Vagina (tissue), 2 donors: ENCODE data around the gene KIAA1210. TPM values are rescaled to one million over a fixed set of nuclear protein-coding genes. Genes with fewer than 3 reads are reported as not detected.

Experiments
- DNase-seq, 2 donors: peaks; one replicate each; pipeline ENCODE4 v3.0.0-alpha.2; 2017; ENCODE audit errors: extremely low spot score in 2 of 2
- H3K27ac ChIP-seq: fragments of 200-600 bp; sonication (generic); one replicate; pipeline ENCODE4 v1.5.1; 2019
- H3K27me3 ChIP-seq: fragments of 200-600 bp; sonication (generic); one replicate; pipeline ENCODE4 v1.5.1; 2019
- H3K36me3 ChIP-seq, 2 donors: fragments of 200-600 bp; sonication (generic); one replicate each; pipeline ENCODE4 v1.5.1; 2017 to 2019
- H3K4me1 ChIP-seq: fragments of 200-600 bp; sonication (generic); one replicate; pipeline ENCODE4 v1.5.1; 2019
- H3K4me3 ChIP-seq, 2 donors: fragments of 200-600 bp; sonication (generic); 1 replicate in 1 of 2; 2 replicates in 1 of 2; pipeline ENCODE4 v1.5.1; 2016 to 2019
- H3K9me3 ChIP-seq: fragments of 200-600 bp; sonication (generic); one replicate; pipeline ENCODE4 v1.5.1; 2019
- POLR2A ChIP-seq, 2 donors: fragments of 450-650 bp; IDR thresholded peaks; one replicate each; pipeline ENCODE4 v1.6.1; 2017; ENCODE audit warnings: antibody characterized with exemption in 2 of 2, mild to moderate bottlenecking in 2 of 2, moderate library complexity in 2 of 2
- POLR2AphosphoS5 ChIP-seq, 2 donors: sonication (generic); formaldehyde crosslinking; IDR thresholded peaks; one replicate each; pipeline ENCODE4 v1.9.0; 2017; ENCODE audit warnings: antibody characterized with exemption in 2 of 2, mild to moderate bottlenecking in 2 of 2, low read depth in 1 of 2; ENCODE audit not compliant: insufficient read depth in 1 of 2
- intact Hi-C: fragments of 100-400 bp; cut with DNase I; formaldehyde crosslinking; loops from one replicate; pipeline ENCODE4 v1.15.1; 2023
- total RNA-seq: library from RNA; depleted of rRNA; stranded (reverse); fragments of >200 nt; gene quantifications from one replicate; pipeline ENCODE4 v1.2.3, GENCODE V29; 2016
- TF ChIP-seq, protein P1 (sequence below), 3 experiments: fragments of 450-650 bp in 2 of 3; fragments of 200-600 bp in 1 of 3; sonication (generic) in 1 of 3; IDR thresholded peaks; one replicate each; pipeline ENCODE4 v1.5.1; 2017 to 2019; ENCODE audit warnings: antibody characterized with exemption in 3 of 3, mild to moderate bottlenecking in 2 of 3, moderate library complexity in 2 of 3

Gene KIAA1210
- total RNA-seq, 1 donor from 2014 or later = not detected

DNA sequence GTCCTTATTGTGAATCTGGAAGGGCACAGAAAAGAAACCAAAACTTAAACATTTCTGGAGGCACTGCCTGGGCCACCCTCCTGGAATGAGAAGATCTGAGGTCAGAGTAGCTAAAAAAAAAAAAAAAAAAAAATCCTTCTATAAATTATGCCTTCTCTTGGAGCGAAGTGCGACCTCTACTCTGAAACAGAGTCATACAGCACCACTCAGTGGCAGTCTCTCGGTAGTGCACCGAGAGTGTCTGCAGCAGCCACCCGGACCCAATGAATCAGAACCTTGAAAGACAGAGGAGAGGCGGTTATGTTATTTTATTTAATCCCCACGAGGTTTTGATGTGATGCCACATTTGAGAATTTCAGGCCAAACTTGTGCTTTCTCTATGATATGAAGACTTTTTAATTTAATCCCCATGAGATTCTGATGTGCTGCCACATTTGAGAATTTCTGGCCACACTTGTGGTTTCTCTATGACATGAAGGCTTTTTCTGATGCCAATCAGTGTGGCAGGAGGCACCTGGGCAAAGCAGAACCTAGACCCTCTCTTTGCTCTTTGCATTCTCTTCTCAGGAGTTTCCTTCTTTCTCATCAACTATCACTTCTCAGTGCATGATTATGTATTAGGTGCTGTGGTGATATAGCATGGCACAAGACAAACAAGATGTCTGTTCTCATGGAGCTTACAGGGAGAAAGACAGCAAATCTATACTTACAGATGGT lies 60.4 kb downstream of the KIAA1210 start:
- Histone ChIP-seq H3K27ac (no peak overlapping the region), H3K4me1 (no peaks in the 10 kb centered on the region), H3K9me3 (no peaks in the 10 kb centered on the region), H3K36me3 (no peaks in the 10 kb centered on the region), H3K27me3 (no peaks in the 10 kb centered on the region), H3K4me3 (no peak overlapping the region)
- DNase-seq = no peak
- TF ChIP-seq, protein P1, sequence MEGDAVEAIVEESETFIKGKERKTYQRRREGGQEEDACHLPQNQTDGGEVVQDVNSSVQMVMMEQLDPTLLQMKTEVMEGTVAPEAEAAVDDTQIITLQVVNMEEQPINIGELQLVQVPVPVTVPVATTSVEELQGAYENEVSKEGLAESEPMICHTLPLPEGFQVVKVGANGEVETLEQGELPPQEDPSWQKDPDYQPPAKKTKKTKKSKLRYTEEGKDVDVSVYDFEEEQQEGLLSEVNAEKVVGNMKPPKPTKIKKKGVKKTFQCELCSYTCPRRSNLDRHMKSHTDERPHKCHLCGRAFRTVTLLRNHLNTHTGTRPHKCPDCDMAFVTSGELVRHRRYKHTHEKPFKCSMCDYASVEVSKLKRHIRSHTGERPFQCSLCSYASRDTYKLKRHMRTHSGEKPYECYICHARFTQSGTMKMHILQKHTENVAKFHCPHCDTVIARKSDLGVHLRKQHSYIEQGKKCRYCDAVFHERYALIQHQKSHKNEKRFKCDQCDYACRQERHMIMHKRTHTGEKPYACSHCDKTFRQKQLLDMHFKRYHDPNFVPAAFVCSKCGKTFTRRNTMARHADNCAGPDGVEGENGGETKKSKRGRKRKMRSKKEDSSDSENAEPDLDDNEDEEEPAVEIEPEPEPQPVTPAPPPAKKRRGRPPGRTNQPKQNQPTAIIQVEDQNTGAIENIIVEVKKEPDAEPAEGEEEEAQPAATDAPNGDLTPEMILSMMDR (IDR thresholded peaks at IDR 0.05) = peak; percentile 31 to 40 (median 32)
- TF ChIP-seq POLR2AphosphoS5 (IDR thresholded peaks at IDR 0.05; ENCODE audit: insufficient read depth in 1 of 2, low read depth in 1 of 2) = no peak
- TF ChIP-seq POLR2A (IDR thresholded peaks at IDR 0.05) = no peak
- intact Hi-C loops = no loop called here

DNA sequence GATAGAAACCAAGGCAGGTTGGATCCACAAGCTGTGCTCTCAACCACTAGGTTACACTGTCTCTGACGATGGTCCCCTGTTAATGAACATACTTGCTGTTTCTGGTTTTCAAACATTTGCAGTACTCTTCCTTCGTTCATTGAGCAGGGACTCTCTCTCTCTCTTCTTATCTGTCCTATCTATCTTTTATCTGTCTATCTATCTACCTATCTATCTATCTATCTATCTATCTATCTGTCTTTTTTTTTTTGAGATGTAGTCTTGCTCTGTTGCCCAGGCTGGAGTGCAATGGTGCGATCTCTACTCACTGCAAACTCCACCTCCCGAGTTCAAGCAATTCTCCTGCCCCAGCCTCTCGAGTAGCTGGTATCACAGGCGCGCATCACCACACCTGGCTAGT lies 64.2 kb downstream of the KIAA1210 start:
- Histone ChIP-seq H3K4me1 (no peaks in the 10 kb centered on the region), H3K4me3 (no peak overlapping the region), H3K27ac (no peak overlapping the region), H3K36me3 (no peaks in the 10 kb centered on the region), H3K9me3 (no peaks in the 10 kb centered on the region), H3K27me3 (no peaks in the 10 kb centered on the region)
- no peak for TF ChIP-seq POLR2A (IDR thresholded peaks at IDR 0.05)
- TF ChIP-seq, protein P1 (IDR thresholded peaks at IDR 0.05) = no peak
- no peak for TF ChIP-seq POLR2AphosphoS5 (IDR thresholded peaks at IDR 0.05; ENCODE audit: insufficient read depth in 1 of 2, low read depth in 1 of 2)
- intact Hi-C loops = no loop called here
- no peak for DNase-seq

DNA sequence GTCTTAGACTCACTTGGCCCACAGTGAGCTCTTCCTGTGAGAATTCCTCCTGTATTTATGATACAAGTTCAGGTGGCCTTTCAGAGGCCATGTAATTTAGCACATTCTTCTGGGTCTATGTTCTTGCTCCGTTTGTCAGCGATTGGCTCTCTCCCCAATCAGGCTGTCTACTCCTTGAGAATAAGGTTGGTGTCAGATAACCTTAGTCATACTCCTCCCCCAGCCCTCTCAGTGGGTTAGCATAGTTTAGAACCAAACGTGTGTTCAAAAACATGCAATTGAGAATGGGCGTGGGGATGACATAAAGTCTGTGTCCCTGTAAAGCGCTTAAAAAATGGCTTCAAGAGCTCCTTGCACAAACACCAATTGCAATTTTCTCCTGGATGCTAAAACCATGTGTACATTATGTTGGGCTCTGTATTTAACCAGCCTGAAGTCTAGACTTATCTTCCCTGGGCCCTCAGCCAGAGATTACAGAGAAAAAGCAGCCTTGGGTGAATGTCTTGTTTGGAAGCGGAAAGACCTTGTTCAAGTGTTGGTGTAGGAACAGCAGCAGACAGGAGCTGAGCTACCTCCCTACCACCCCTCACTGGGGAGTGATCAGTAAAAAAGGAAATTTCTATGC lies 64.8 kb downstream of the KIAA1210 start:
- no peak overlapping the region for H3K4me3 ChIP-seq
- no peak for DNase-seq
- no peaks in the 10 kb centered on the region for H3K27me3 ChIP-seq
- no peak overlapping the region for H3K27ac ChIP-seq
- TF ChIP-seq, protein P1 (IDR thresholded peaks at IDR 0.05) = no peak
- TF ChIP-seq POLR2AphosphoS5 (IDR thresholded peaks at IDR 0.05; ENCODE audit: insufficient read depth in 1 of 2, low read depth in 1 of 2) (no peak), POLR2A (IDR thresholded peaks at IDR 0.05) (no peak)
- no peaks in the 10 kb centered on the region for H3K36me3 ChIP-seq
- intact Hi-C loops = no loop called here
- no peaks in the 10 kb centered on the region for H3K4me1 ChIP-seq
- H3K9me3 ChIP-seq = no peaks in the 10 kb centered on the region

DNA sequence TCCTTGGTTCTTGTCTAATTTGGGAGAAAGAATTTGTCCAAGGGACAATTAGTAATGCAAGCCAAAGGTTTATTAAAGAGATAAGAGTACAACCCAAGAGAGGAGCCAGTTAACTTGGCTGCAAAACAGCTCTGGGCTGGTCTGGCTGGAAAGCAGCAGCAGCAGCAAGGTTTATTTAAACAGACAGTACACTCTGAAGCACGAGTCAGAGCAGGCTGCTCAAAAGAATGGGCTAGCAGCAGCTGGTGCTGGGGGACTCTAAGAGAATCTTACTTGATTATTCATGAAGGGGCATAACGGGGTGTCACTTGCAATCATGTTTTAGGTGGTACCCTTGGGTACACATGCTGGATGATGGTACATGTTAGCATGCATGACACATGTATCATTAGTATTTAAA lies 71.9 kb downstream of the KIAA1210 start:
- DNase-seq = no peak
- TF ChIP-seq POLR2AphosphoS5 (IDR thresholded peaks at IDR 0.05; ENCODE audit: insufficient read depth in 1 of 2, low read depth in 1 of 2) (no peak), POLR2A (IDR thresholded peaks at IDR 0.05) (no peak)
- TF ChIP-seq, protein P1 (IDR thresholded peaks at IDR 0.05) = no peak
- Histone ChIP-seq H3K36me3 (no peaks in the 10 kb centered on the region), H3K4me3 (no peak overlapping the region), H3K9me3 (no peaks in the 10 kb centered on the region), H3K27ac (no peak overlapping the region), H3K4me1 (no peaks in the 10 kb centered on the region), H3K27me3 (no peaks in the 10 kb centered on the region)
- intact Hi-C loops = no loop called here

DNA sequence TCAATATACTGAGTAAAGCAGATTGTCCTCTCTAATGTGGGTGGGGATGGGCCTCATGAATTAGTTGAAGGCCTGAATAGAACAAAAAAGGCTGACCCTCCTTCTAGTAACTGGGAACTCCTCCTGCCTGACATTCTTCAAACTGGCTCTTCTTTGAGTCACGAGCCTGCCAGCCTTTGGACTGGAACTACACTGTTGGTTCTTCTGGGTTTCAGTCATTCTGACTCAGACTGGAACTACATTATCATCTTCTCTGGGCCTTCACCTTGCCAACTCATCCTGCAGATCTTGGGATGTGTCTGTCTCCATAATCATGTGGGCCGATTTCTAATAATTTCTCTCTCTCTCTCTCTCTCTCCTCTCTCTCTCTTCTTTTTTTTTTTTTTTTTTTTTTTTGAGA lies 81.7 kb downstream of the KIAA1210 start:
- no peak for TF ChIP-seq POLR2A (IDR thresholded peaks at IDR 0.05)
- TF ChIP-seq POLR2AphosphoS5 (IDR thresholded peaks at IDR 0.05; ENCODE audit: insufficient read depth in 1 of 2, low read depth in 1 of 2) = no peak
- TF ChIP-seq, protein P1 (IDR thresholded peaks at IDR 0.05) = no peak
- Histone ChIP-seq H3K9me3 (no peaks in the 10 kb centered on the region), H3K4me1 (peaks cover 8% of the 10 kb centered on the region), H3K4me3 (no peak overlapping the region), H3K27me3 (no peaks in the 10 kb centered on the region), H3K36me3 (no peaks in the 10 kb centered on the region), H3K27ac (no peak overlapping the region)
- no peak for DNase-seq
- intact Hi-C loops = no loop called here
